Mesenchymal stem cell (in vitro differentiated cells and primary cell): ENCODE measurements around the gene RBM19.

Experiments
- DNase-seq: peaks from one replicate; pipeline ENCODE4 v3.0.0-alpha.2; 2013
- H2AFZ ChIP-seq: one replicate; pipeline ENCODE4 v1.6.1; 2013; ENCODE audit warnings: low read depth, mild to moderate bottlenecking, control low read depth, inconsistent platforms, low read length, moderate library complexity
- H2AK5ac ChIP-seq: 2 replicates; pipeline ENCODE4 v1.6.1; 2013; ENCODE audit warnings: low read length, moderate library complexity, mild to moderate bottlenecking, inconsistent platforms; ENCODE audit not compliant: severe bottlenecking
- H2BK120ac ChIP-seq: one replicate; pipeline ENCODE4 v1.6.1; 2013; ENCODE audit warnings: low read depth, mild to moderate bottlenecking, inconsistent platforms, low read length, moderate library complexity
- H2BK12ac ChIP-seq, 2 experiments: one replicate each; pipeline ENCODE4 v1.6.1; 2013; ENCODE audit warnings: inconsistent platforms in 2 of 2, low read length in 2 of 2, mild to moderate bottlenecking in 2 of 2, moderate library complexity in 2 of 2, control low read depth in 1 of 2
- H2BK15ac ChIP-seq: one replicate; pipeline ENCODE4 v1.6.1; 2013; ENCODE audit warnings: mild to moderate bottlenecking, low read depth, inconsistent platforms; ENCODE audit not compliant: poor library complexity, severe bottlenecking
- H2BK5ac ChIP-seq: 2 replicates; pipeline ENCODE4 v1.6.1; 2013; ENCODE audit warnings: low read depth, mild to moderate bottlenecking, low read length, control low read depth, inconsistent platforms; ENCODE audit not compliant: poor library complexity, severe bottlenecking
- H3K14ac ChIP-seq, 2 experiments: one replicate each; pipeline ENCODE4 v1.6.1; 2013; ENCODE audit warnings: inconsistent platforms in 2 of 2, low read length in 2 of 2, control low read depth in 1 of 2, mild to moderate bottlenecking in 1 of 2, moderate library complexity in 1 of 2
- H3K18ac ChIP-seq, 2 experiments: one replicate each; pipeline ENCODE4 v1.6.1; 2013; ENCODE audit warnings: inconsistent platforms in 2 of 2, low read length in 2 of 2, control low read depth in 1 of 2, low read depth in 1 of 2, mild to moderate bottlenecking in 1 of 2
- H3K23ac ChIP-seq, 2 experiments: one replicate each; pipeline ENCODE4 v1.6.1; 2013; ENCODE audit warnings: inconsistent platforms in 2 of 2, low read length in 2 of 2, mild to moderate bottlenecking in 2 of 2, moderate library complexity in 2 of 2, control low read depth in 1 of 2
- H3K27ac ChIP-seq: 2 replicates; pipeline ENCODE4 v1.5.1; 2013; ENCODE audit warnings: mild to moderate bottlenecking, moderate library complexity, low read length, control low read depth, inconsistent platforms; ENCODE audit not compliant: poor library complexity, severe bottlenecking
- H3K27me3 ChIP-seq, 2 experiments: 2 replicates each; pipeline versions ENCODE4 v1.6.1 to v1.7.0; 2013; ENCODE audit warnings: low read length in 2 of 2, mild to moderate bottlenecking in 2 of 2, moderate library complexity in 2 of 2, control low read depth in 1 of 2, inconsistent platforms in 1 of 2; ENCODE audit not compliant: control insufficient read depth in 1 of 2, insufficient read depth in 1 of 2
- H3K36me3 ChIP-seq, 2 experiments: 2 replicates each; pipeline versions ENCODE4 v1.6.1 to v1.7.0; 2013; ENCODE audit warnings: low read length in 2 of 2, control low read depth in 1 of 2, inconsistent platforms in 1 of 2, low read depth in 1 of 2, mild to moderate bottlenecking in 1 of 2; ENCODE audit not compliant: insufficient read depth in 2 of 2, control insufficient read depth in 1 of 2
- H3K4ac ChIP-seq, 2 experiments: one replicate each; pipeline ENCODE4 v1.6.1; 2013; ENCODE audit warnings: inconsistent platforms in 2 of 2, low read length in 2 of 2, mild to moderate bottlenecking in 2 of 2, moderate library complexity in 2 of 2, control low read depth in 1 of 2, low read depth in 1 of 2
- H3K4me1 ChIP-seq: 2 replicates; pipeline ENCODE4 v1.6.1; 2013; ENCODE audit warnings: low read depth, low read length, control low read depth; ENCODE audit not compliant: control insufficient read depth, insufficient read depth
- H3K4me2 ChIP-seq: 2 replicates; pipeline ENCODE4 v1.6.1; 2013; ENCODE audit warnings: low read length, mild to moderate bottlenecking, inconsistent platforms; ENCODE audit not compliant: poor library complexity, severe bottlenecking
- H3K4me3 ChIP-seq, 2 experiments: 2 replicates each; pipeline versions ENCODE4 v1.5.1 to v1.7.0; 2013; ENCODE audit warnings: low read length in 2 of 2, mild to moderate bottlenecking in 2 of 2, control low read depth in 1 of 2, low read depth in 1 of 2; ENCODE audit not compliant: insufficient read depth in 1 of 2
- H3K79me1 ChIP-seq: replicated peaks from 2 replicates; pipeline ENCODE4 v1.6.1; 2013; ENCODE audit warnings: mild to moderate bottlenecking, control low read depth, low read length, inconsistent platforms; ENCODE audit not compliant: poor library complexity, severe bottlenecking
- H3K9ac ChIP-seq: 2 replicates; pipeline ENCODE4 v1.7.0; 2013; ENCODE audit warnings: mild to moderate bottlenecking, low read length, moderate library complexity
- H3K9me3 ChIP-seq: 2 replicates; pipeline ENCODE4 v1.7.0; 2013; ENCODE audit warnings: mild to moderate bottlenecking, low read length; ENCODE audit not compliant: control insufficient read depth
- H4K8ac ChIP-seq: one replicate; pipeline ENCODE4 v1.6.1; 2013; ENCODE audit warnings: inconsistent platforms, mild to moderate bottlenecking, low read length, moderate library complexity
- H4K91ac ChIP-seq: one replicate; pipeline ENCODE4 v1.6.1; 2013; ENCODE audit warnings: mild to moderate bottlenecking, low read length, inconsistent platforms
- WGBS: methylation state at CpG from one replicate; pipeline ENCODE4 v1.1.7; 2013; ENCODE audit warnings: mixed read lengths; 5-methylcytosine and 5-hydroxymethylcytosine counted together

The RBM19 gene

DNA sequence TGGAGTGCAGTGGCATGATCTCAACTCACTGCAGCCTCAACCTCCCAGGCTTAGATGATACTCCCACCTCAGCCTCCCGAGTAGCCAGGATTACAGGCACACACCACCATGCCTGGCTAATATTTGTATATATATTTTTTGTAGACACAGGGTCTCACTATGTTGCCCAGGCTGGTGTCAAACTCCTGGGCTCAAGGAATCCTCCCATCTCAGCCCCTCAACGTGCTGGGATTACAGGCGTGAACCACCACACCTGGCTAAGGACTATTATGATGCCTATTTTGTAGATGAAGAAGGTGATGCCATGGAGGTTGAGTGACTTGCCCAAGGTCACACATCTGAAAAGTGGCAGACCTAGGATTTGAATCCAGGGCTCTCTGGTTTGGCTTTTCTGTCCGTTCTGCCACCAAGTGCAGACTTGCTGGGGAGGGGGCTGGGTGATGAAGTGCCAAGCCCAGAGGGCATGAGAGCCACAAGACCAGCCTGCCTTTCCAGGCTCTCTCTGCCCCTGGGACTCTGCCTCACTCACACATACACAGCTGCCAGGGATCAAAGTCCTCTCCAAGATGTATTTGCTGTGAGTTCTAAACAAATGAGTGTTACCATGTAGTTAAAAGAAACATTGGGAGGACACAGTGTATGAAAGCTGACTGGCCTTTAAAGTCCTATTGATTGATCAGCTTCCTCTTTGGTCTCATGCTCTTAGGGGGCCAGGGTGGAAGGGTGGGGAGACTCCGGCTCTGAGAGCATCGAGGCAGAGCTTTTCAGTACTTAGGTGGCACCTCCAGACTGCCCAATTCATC is 21.3 kb upstream of the RBM19 start:
- H2AFZ ChIP-seq: no peak overlapping the region
- H3K79me1 ChIP-seq: no peaks in the 10 kb centered on the region
- peaks cover 12 to 84% of the 10 kb centered on the region in 2 experiments for H3K27me3 ChIP-seq
- no peak overlapping the region for H3K14ac ChIP-seq
- DNase-seq: no peak
- no peak overlapping the region for H4K91ac ChIP-seq
- no peak overlapping the region for H2BK15ac ChIP-seq
- no peak overlapping the region for H2BK120ac ChIP-seq
- H3K27ac ChIP-seq: no peak overlapping the region
- H2AK5ac ChIP-seq: no peak overlapping the region
- no peak overlapping the region for H3K4me3 ChIP-seq
- H3K4ac ChIP-seq: no peak overlapping the region
- H3K9me3 ChIP-seq: no peaks in the 10 kb centered on the region
- no peaks in the 10 kb centered on the region for H3K36me3 ChIP-seq
- no peak overlapping the region for H3K18ac ChIP-seq
- no peak overlapping the region for H3K9ac ChIP-seq
- no peak overlapping the region for H3K4me2 ChIP-seq
- H2BK12ac ChIP-seq: no peak overlapping the region
- no peak overlapping the region for H3K23ac ChIP-seq
- H3K4me1 ChIP-seq: no peaks in the 10 kb centered on the region
- 67% methylated on average over 5 of the region's 6 CpGs for WGBS
- H4K8ac ChIP-seq: no peak overlapping the region
- H2BK5ac ChIP-seq: no peak overlapping the region

DNA sequence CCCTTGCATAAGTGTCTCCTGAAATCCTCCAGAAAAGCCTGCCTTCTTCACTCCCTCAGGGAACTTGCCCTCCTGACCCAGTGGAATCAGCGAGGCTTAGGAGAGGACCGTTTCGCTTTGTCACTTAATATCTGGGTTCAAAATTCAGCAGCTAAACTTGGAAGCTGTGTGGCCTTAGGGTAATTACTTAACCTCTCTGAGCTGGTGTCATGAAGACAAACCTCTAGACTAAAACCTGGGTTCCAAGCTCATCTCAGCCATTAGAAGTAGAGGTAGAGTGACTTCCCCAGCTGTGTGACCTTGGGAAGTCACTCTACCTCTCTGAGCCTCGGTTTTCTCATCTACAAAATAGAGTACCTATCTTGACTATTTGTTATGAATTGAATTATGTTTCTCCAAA is 18.3 kb upstream of the RBM19 start:
- Histone ChIP-seq H2BK12ac (no peak overlapping the region), H3K23ac (no peak overlapping the region), H3K4me1 (no peaks in the 10 kb centered on the region), H2BK15ac (no peak overlapping the region), H2BK120ac (no peak overlapping the region), H4K91ac (no peak overlapping the region), H3K4ac (no peak overlapping the region), H4K8ac (no peak overlapping the region), H3K27me3 (peaks cover 12 to 82% of the 10 kb centered on the region in 2 experiments), H2AFZ (no peak overlapping the region), H3K79me1 (no peaks in the 10 kb centered on the region), H3K18ac (no peak overlapping the region), H3K4me2 (no peak overlapping the region), H3K27ac (no peak overlapping the region), H2BK5ac (no peak overlapping the region), H3K36me3 (no peaks in the 10 kb centered on the region), H3K9ac (no peak overlapping the region), H2AK5ac (no peak overlapping the region), H3K14ac (no peak overlapping the region), H3K4me3 (no peak overlapping the region), H3K9me3 (no peaks in the 10 kb centered on the region)
- no peak for DNase-seq
- WGBS: 85% methylated on average over 3 of the region's 4 CpGs

DNA sequence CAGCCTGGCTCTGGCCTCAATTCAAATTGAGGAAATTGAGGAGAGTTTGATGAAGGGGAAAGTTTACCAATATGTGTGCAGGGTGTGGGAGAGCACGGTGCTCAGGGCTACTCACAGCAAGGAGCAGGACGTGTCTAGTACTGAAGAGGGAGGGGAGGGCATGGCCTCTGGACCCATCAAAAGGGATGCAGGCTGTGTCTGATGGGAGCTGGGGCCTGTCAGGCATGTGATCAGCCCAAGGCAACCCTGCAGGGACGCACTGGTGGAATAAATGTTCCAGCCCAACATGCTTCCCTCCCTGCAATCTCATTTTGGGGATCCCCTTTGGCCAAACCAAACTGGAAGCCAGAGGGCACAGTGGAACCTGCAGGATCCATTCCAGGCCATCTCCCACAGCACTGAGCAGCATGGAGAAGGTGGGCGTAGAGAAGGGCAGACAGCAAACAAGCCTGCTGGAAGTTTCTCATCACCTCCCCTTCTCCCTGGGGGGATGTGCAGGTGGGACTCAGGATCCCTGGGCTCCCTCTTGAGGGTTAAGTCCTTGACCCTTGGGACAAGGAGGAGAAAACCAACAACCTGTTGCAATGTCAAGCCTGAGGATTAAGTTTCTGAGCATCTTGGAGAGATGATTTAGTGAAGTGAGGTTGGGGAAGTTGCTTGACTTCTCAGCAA is 17.8 kb upstream of the RBM19 start:
- Histone ChIP-seq H3K9ac (no peak overlapping the region), H3K9me3 (no peaks in the 10 kb centered on the region), H3K4me3 (no peak overlapping the region), H3K14ac (no peak overlapping the region), H3K4me2 (no peak overlapping the region), H3K36me3 (no peaks in the 10 kb centered on the region), H3K79me1 (no peaks in the 10 kb centered on the region), H4K91ac (no peak overlapping the region), H2AFZ (no peak overlapping the region), H3K27ac (no peak overlapping the region), H2BK120ac (no peak overlapping the region), H2BK15ac (no peak overlapping the region), H3K23ac (no peak overlapping the region), H3K4me1 (no peaks in the 10 kb centered on the region), H3K4ac (no peak overlapping the region), H2BK5ac (no peak overlapping the region), H2AK5ac (no peak overlapping the region), H4K8ac (no peak overlapping the region), H3K18ac (no peak overlapping the region), H3K27me3 (peaks cover 12 to 85% of the 10 kb centered on the region in 2 experiments), H2BK12ac (no peak overlapping the region)
- no peak for DNase-seq
- 62% methylated on average over 4 of the region's 4 CpGs for WGBS

DNA sequence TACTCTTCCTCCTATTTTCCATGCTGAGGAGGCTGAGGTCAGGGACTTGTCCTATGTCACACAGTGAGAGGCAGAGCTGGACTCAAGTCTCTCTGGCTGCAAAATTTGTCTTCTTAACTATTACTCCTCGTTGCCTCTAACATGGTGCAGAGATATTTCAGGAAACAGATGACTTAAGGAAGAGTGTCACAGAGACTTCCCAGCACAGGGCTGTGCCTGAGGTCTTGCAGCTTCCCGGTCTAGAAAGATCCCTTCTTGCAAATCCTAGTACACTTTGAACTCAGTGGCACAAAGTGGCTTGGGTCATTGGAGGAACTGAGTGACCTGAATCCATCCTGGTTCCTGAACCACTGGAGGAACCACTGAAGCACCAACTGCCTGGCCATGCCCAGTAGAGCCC is 17.1 kb upstream of the RBM19 start:
- no peak overlapping the region for H3K4me2 ChIP-seq
- no peaks in the 10 kb centered on the region for H3K9me3 ChIP-seq
- no peak overlapping the region for H3K4me3 ChIP-seq
- no peak overlapping the region for H3K9ac ChIP-seq
- DNase-seq: no peak
- no peak overlapping the region for H3K18ac ChIP-seq
- no peak overlapping the region for H3K23ac ChIP-seq
- H3K36me3 ChIP-seq: no peaks in the 10 kb centered on the region
- no peak overlapping the region for H2BK15ac ChIP-seq
- H3K79me1 ChIP-seq: no peaks in the 10 kb centered on the region
- H2BK5ac ChIP-seq: no peak overlapping the region
- H3K27me3 ChIP-seq: peaks cover 12 to 87% of the 10 kb centered on the region in 2 experiments
- WGBS: 75% methylated on average over 2 of the region's 2 CpGs
- H2BK12ac ChIP-seq: no peak overlapping the region
- no peak overlapping the region for H4K91ac ChIP-seq
- H2AK5ac ChIP-seq: no peak overlapping the region
- H2BK120ac ChIP-seq: no peak overlapping the region
- H2AFZ ChIP-seq: no peak overlapping the region
- no peak overlapping the region for H3K14ac ChIP-seq
- no peak overlapping the region for H3K27ac ChIP-seq
- H3K4me1 ChIP-seq: no peaks in the 10 kb centered on the region
- no peak overlapping the region for H3K4ac ChIP-seq
- H4K8ac ChIP-seq: no peak overlapping the region
